Astrocyte of the cerebellum (primary cell): ENCODE results near the gene IGSF21.

Experiments used
- DNase-seq: peaks from one replicate; pipeline ENCODE4 v3.0.0-alpha.2; 2011; ENCODE audit warnings: low read depth
- H3K4me3 ChIP-seq: 2 replicates; pipeline ENCODE4 v1.5.1; 2011; ENCODE audit warnings: mild to moderate bottlenecking, low read depth, low read length, moderate library complexity
- in situ Hi-C: cut with HindIII; loops from 2 replicates; pipeline ENCODE4 v1.10.0; 2017; ENCODE audit warnings: low sequenced_read_pairs
- TF ChIP-seq, protein P1 (sequence below): IDR thresholded peaks from 2 replicates; pipeline ENCODE4 v1.5.1; 2012; ENCODE audit warnings: low read length, low read depth, moderate library complexity, mild to moderate bottlenecking; ENCODE audit errors: missing control alignments

Gene IGSF21

DNA sequence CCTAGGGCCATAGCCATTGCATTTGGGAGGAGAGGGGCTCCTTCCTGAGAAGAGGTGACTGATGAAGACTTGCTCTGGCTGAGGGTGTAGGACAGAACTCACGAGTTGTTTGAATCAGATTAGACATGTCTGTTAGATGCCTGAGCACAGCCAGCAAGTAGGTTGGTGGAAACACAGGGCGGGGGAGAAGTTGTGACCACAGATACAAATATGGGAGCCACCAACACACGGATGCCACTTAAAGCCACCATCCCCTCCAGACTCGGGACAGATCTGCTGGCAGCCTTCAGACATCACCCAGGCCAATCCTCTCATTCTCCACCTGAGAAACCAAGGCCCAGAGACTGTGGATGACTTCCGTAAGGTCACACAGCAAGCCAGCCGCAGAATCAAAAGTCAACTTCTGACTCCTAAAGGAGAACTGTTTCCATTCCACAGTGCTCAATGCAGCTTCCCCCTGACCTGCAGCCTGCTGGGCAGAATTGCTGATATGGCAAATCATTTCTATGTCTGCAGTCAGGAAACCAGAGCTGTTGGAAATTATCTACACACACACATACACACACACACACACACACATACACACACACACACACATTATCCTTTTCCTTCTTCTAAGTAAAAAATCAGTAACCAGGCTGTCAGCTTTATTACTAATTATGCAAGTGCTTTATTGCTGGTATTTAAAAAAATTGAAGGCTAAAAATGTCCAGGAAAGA, 196.7 kb downstream of the IGSF21 start:
- no peak for DNase-seq

DNA sequence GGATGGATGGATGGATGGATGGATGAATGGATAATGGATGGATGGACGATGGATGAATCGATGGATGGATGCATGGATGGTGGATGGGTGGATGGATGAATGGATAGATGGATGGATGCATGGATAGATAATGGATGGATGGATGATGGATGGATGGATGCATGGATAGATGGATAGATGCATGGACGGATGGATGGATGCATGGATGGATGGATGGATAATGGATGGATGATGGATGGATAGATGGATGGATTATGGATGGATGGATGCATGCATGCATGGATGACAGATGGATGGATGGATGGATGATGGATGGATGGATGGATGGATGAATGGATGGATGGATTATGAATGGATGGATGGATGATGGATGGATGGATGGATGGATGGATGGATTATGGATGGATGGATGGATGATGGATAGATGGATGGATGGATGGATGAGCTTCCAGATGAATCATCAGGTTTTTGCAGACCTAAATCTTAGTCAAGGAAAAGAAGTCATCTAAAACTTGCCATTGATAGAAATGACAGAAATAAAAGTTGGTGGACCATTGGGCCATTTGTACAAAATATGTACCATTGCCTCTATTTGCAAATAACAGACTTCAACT, 197.7 kb downstream of the IGSF21 start:
- no peak overlapping the region for H3K4me3 ChIP-seq
- TF ChIP-seq, protein P1, sequence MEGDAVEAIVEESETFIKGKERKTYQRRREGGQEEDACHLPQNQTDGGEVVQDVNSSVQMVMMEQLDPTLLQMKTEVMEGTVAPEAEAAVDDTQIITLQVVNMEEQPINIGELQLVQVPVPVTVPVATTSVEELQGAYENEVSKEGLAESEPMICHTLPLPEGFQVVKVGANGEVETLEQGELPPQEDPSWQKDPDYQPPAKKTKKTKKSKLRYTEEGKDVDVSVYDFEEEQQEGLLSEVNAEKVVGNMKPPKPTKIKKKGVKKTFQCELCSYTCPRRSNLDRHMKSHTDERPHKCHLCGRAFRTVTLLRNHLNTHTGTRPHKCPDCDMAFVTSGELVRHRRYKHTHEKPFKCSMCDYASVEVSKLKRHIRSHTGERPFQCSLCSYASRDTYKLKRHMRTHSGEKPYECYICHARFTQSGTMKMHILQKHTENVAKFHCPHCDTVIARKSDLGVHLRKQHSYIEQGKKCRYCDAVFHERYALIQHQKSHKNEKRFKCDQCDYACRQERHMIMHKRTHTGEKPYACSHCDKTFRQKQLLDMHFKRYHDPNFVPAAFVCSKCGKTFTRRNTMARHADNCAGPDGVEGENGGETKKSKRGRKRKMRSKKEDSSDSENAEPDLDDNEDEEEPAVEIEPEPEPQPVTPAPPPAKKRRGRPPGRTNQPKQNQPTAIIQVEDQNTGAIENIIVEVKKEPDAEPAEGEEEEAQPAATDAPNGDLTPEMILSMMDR = no peak
- no peak for DNase-seq
- in situ Hi-C loops = loop anchor here (5.0 kb wide), 1 partner anchor 47 kb away; no protein-coding TSS in a partner anchor

More for the DNA sequence above, 196.7 kb downstream of the IGSF21 start:
- TF ChIP-seq, protein P1 = no peak
- no peak overlapping the region for H3K4me3 ChIP-seq
- in situ Hi-C loops = no loop called here

DNA sequence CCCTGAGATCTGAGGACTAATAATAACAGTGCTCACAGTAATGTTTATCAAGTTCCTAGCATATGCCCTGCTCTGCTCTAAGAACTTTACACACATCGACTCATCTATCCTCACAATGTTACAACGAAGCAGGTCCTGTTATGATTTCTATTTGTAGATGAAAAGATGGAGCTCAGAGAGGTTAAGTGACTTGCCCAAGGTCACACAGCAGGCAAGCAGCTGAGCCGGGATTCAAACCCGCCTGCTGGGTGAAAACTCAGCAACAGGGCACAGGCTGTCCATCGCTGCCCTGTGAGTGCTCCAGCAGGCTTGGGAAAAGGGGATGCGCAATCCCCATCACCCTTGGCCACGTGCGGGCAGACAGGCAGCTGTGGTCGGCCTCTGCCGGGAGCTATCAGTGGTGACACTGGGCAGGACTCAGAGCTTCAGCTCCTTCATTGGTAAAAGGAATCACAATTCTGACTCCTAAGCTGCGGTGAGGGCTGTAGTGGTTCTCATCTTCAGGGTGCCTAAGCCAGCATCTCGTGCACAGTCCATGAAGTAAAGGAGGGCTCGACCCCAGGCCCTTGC, 199.8 kb downstream of the IGSF21 start:
- TF ChIP-seq, protein P1 = no peak
- H3K4me3 ChIP-seq = no peak overlapping the region
- in situ Hi-C loops = loop anchor here (5.0 kb wide), 1 partner anchor 45 kb away; no protein-coding TSS in a partner anchor
- no peak for DNase-seq

DNA sequence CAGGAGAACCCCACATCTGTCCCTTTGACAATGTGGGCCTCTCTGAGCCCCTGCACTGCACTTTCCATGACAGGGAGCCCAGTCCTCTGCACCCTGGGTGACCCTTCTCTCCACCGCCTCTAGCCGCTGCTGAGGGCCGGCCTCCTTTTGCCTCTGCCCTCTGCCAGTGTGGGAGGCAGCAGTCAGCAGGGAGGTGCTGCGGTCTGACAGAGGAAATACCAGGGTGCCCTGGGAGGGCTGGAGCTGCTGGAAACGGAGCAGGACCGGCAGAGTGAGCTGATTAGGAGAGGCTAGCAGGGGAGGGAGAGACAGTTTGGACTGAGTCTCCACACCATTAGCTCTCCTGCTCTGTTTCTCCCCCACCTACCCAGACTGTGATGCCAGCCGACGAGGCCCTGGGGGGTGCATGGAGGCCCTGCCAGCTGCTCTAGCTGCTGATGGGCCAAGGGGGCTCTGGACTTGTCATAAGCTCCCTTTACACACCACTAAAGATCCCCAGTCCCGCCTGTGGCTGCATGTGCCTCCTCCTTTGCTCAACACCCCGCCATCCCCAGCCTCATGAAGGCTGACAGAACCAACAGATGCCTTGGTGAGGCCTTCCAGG, 202.1 kb downstream of the IGSF21 start:
- TF ChIP-seq, protein P1 = no peak
- DNase-seq = no peak
- in situ Hi-C loops = loop anchor here (5.0 kb wide), 1 partner anchor 43 kb away; no protein-coding TSS in a partner anchor
- no peak overlapping the region for H3K4me3 ChIP-seq

DNA sequence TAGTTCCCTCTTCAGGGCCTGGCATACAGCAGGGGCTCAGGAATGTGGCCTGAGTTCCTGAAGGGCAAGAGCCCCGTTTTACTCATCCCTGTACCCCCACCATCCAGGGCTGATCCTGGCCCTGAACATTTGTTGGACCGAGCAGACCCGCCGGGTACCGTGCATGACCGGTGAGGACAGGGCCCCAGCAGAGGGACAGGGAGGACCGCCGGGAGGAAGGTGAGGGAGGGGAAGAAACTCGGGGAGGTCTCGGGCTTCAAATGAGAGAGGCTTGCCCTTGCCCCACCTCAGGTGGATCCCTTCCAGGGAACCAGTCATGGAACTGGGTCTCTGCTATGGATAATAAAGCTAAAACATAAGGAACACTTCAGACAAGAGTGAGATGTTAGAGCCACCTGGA, 205.4 kb downstream of the IGSF21 start:
- DNase-seq = no peak
- TF ChIP-seq, protein P1 = no peak
- no peak overlapping the region for H3K4me3 ChIP-seq
- in situ Hi-C loops = no loop called here

DNA sequence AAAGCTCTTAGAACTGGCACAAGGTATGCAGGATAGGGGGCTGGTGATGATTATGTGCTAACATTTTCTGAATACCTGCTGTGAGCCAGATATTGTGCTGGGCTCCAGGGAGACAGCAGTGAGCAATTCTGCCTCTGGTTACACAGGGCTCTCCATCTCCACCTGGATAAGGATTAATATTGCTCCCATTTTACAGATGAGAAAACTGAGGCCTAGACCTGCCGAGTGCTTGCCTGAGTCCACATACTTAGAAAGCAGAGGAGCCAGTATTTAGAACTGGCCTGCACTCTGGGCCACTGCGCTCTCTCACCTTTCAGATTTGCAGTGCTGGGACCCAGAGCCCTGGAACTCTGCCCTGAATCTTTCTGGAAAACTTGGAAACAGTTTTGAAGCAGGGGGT, 205.9 kb downstream of the IGSF21 start:
- TF ChIP-seq, protein P1 = no peak
- no peak overlapping the region for H3K4me3 ChIP-seq
- no peak for DNase-seq
- in situ Hi-C loops = no loop called here
